H9 (cell line): ENCODE measurements around the gene ANP32E. TPM values are rescaled to one million over a fixed set of nuclear protein-coding genes. Genes with fewer than 3 reads are reported as not detected.
A peak's percentile ranks its signal among the peaks of the same experiment; 100 is the strongest.

Source experiments
- DNase-seq: peaks from one replicate; pipeline ENCODE4 v3.0.0-alpha.2; 2017
- H2AFZ ChIP-seq: one replicate; pipeline ENCODE4 v1.6.1; 2013; ENCODE audit warnings: mild to moderate bottlenecking, low read length, control low read depth, moderate library complexity
- H2AK5ac ChIP-seq: 2 replicates; pipeline ENCODE4 v1.6.1; 2013; ENCODE audit warnings: low read length, control low read depth, mixed read lengths; ENCODE audit not compliant: insufficient read length
- H2BK120ac ChIP-seq: one replicate; pipeline ENCODE4 v1.6.1; 2013; ENCODE audit warnings: low read depth, mild to moderate bottlenecking, low read length, control low read depth, inconsistent platforms; ENCODE audit not compliant: poor library complexity, severe bottlenecking
- H2BK12ac ChIP-seq: 2 replicates; pipeline ENCODE4 v1.6.1; 2013; ENCODE audit warnings: low read length, control low read depth, mixed read lengths, low read depth; ENCODE audit not compliant: insufficient read length
- H2BK15ac ChIP-seq: 2 replicates; pipeline ENCODE4 v1.6.1; 2013; ENCODE audit warnings: low read depth, low read length, control low read depth
- H2BK20ac ChIP-seq: one replicate; pipeline ENCODE4 v1.6.1; 2013; ENCODE audit warnings: low read depth, mild to moderate bottlenecking, low read length, control low read depth, inconsistent platforms; ENCODE audit not compliant: poor library complexity, severe bottlenecking
- H2BK5ac ChIP-seq: 2 replicates; pipeline ENCODE4 v1.6.1; 2013; ENCODE audit warnings: low read length, control low read depth, mixed read lengths; ENCODE audit not compliant: insufficient read length
- H3K14ac ChIP-seq: 2 replicates; pipeline ENCODE4 v1.6.1; 2013; ENCODE audit warnings: low read length, control low read depth; ENCODE audit not compliant: insufficient read depth
- H3K18ac ChIP-seq: 2 replicates; pipeline ENCODE4 v1.6.1; 2013; ENCODE audit warnings: low read depth, mild to moderate bottlenecking, mixed read lengths, low read length, control low read depth; ENCODE audit not compliant: insufficient read length
- H3K23ac ChIP-seq: 2 replicates; pipeline ENCODE4 v1.6.1; 2013; ENCODE audit warnings: low read length, control low read depth, mixed read lengths, low read depth; ENCODE audit not compliant: insufficient read length
- H3K23me2 ChIP-seq: 2 replicates; pipeline ENCODE4 v1.6.1; 2013; ENCODE audit warnings: low read depth, mild to moderate bottlenecking, mixed read lengths, low read length, control low read depth; ENCODE audit not compliant: insufficient read length, poor library complexity, severe bottlenecking
- H3K27ac ChIP-seq: 2 replicates; pipeline ENCODE4 v1.5.1; 2013; ENCODE audit warnings: low read length, control low read depth, mixed read lengths, low read depth; ENCODE audit not compliant: insufficient read length
- H3K27me3 ChIP-seq: 2 replicates; pipeline ENCODE4 v1.6.1; 2013; ENCODE audit warnings: low read length, control low read depth, inconsistent platforms; ENCODE audit not compliant: insufficient read depth
- H3K4ac ChIP-seq: 2 replicates; pipeline ENCODE4 v1.6.1; 2013; ENCODE audit warnings: low read depth, mild to moderate bottlenecking, control low read depth, inconsistent platforms, low read length, moderate library complexity
- H3K4me1 ChIP-seq: 2 replicates; pipeline ENCODE4 v1.6.1; 2013; ENCODE audit warnings: low read length, control low read depth, inconsistent platforms; ENCODE audit not compliant: insufficient read depth
- H3K4me2 ChIP-seq: 2 replicates; pipeline ENCODE4 v1.6.1; 2013; ENCODE audit warnings: low read length, control low read depth, mixed read lengths; ENCODE audit not compliant: insufficient read length, insufficient read depth
- H3K56ac ChIP-seq: 2 replicates; pipeline ENCODE4 v1.6.1; 2013; ENCODE audit warnings: low read depth, mild to moderate bottlenecking, mixed read lengths, low read length, control low read depth; ENCODE audit not compliant: insufficient read length
- H3K79me1 ChIP-seq: 2 replicates; pipeline ENCODE4 v1.6.1; 2013; ENCODE audit warnings: low read depth, mild to moderate bottlenecking, moderate library complexity, low read length, control low read depth, inconsistent platforms; ENCODE audit not compliant: insufficient read depth, poor library complexity, severe bottlenecking
- H3K79me2 ChIP-seq: 2 replicates; pipeline ENCODE4 v1.6.1; 2013; ENCODE audit warnings: low read length, control low read depth, inconsistent platforms; ENCODE audit not compliant: insufficient read depth
- H3K9ac ChIP-seq: 2 replicates; pipeline ENCODE4 v1.6.1; 2013; ENCODE audit warnings: low read length, control low read depth, mixed read lengths; ENCODE audit not compliant: insufficient read length; ENCODE audit errors: extremely low read depth
- H3K9me3 ChIP-seq: one replicate; pipeline ENCODE4 v1.6.1; 2013; ENCODE audit warnings: low read depth, low read length, inconsistent platforms; ENCODE audit not compliant: control insufficient read depth
- H3T11ph ChIP-seq: one replicate; pipeline ENCODE4 v1.6.1; 2013; ENCODE audit warnings: mild to moderate bottlenecking, low read length, control low read depth, inconsistent platforms
- H4K20me1 ChIP-seq: one replicate; pipeline ENCODE4 v1.6.1; 2013; ENCODE audit not compliant: control insufficient read depth, insufficient read length, insufficient read depth
- H4K5ac ChIP-seq: 2 replicates; pipeline ENCODE4 v1.6.1; 2013; ENCODE audit warnings: low read depth, mild to moderate bottlenecking, mixed read lengths, low read length, control low read depth; ENCODE audit not compliant: insufficient read length
- H4K8ac ChIP-seq: replicated peaks from 2 replicates; pipeline ENCODE4 v1.6.1; 2013; ENCODE audit warnings: low read length, control low read depth, mixed read lengths, low read depth; ENCODE audit not compliant: insufficient read length
- H4K91ac ChIP-seq: 2 replicates; pipeline ENCODE4 v1.6.1; 2013; ENCODE audit warnings: low read depth, mild to moderate bottlenecking, moderate library complexity, mixed read lengths, low read length, control low read depth; ENCODE audit not compliant: insufficient read length
- H3K27ac Mint-ChIP-seq, 3 experiments: 2 replicates in 2 of 3; 3 replicates in 1 of 3; pipeline ENCODE4 v1.8.0; 2020 to 2021; ENCODE audit warnings: mixed read lengths in 3 of 3, mild to moderate bottlenecking in 1 of 3, moderate library complexity in 1 of 3
- H3K27me3 Mint-ChIP-seq: 2 replicates; pipeline ENCODE4 v1.8.0; 2021; ENCODE audit warnings: low read depth, mild to moderate bottlenecking, moderate library complexity, mixed read lengths
- H3K36me3 Mint-ChIP-seq, 3 experiments: 2 replicates in 2 of 3; 3 replicates in 1 of 3; pipeline ENCODE4 v1.8.0; 2020 to 2021; ENCODE audit warnings: low read depth in 3 of 3, mixed read lengths in 3 of 3; ENCODE audit not compliant: insufficient read depth in 1 of 3
- H3K4me1 Mint-ChIP-seq, 2 experiments: 2 replicates each; pipeline ENCODE4 v1.8.0; 2020; ENCODE audit warnings: mixed read lengths in 2 of 2
- H3K4me3 Mint-ChIP-seq, 2 experiments: 2 replicates in 1 of 2; 3 replicates in 1 of 2; pipeline ENCODE4 v1.8.0; 2020 to 2021; ENCODE audit warnings: mild to moderate bottlenecking in 2 of 2, mixed read lengths in 2 of 2, moderate library complexity in 1 of 2
- H3K9me3 Mint-ChIP-seq, 2 experiments: 2 replicates in 1 of 2; 3 replicates in 1 of 2; pipeline ENCODE4 v1.8.0; 2020; ENCODE audit warnings: mild to moderate bottlenecking in 2 of 2, mixed read lengths in 2 of 2, moderate library complexity in 1 of 2
- WGBS: extraction: QIAGEN DNeasy Blood & Tissue Kit; methylation state at CpG from one replicate; pipeline ENCODE4 v1.1.7; 2013; ENCODE audit warnings: missing lambda C conversion rate, low lambda C conversion rate, mixed read lengths; ENCODE audit not compliant: insufficient read length; ENCODE audit errors: extremely low coverage; 5-methylcytosine and 5-hydroxymethylcytosine counted together
- total RNA-seq: library from RNA; stranded (reverse); gene quantifications from 2 replicates; pipeline ENCODE4 v1.2.1, GENCODE V29; 2021
- TF ChIP-seq, protein P1 (sequence below): fragments of 200-600 bp; sonication (generic); conservative IDR thresholded peaks from 3 replicates; pipeline ENCODE4 v1.8.0; 2021; ENCODE audit warnings: antibody characterized with exemption, mild to moderate bottlenecking

ANP32E gene
- total RNA-seq, 1 experiment from 2014 or later = 106 TPM

DNA sequence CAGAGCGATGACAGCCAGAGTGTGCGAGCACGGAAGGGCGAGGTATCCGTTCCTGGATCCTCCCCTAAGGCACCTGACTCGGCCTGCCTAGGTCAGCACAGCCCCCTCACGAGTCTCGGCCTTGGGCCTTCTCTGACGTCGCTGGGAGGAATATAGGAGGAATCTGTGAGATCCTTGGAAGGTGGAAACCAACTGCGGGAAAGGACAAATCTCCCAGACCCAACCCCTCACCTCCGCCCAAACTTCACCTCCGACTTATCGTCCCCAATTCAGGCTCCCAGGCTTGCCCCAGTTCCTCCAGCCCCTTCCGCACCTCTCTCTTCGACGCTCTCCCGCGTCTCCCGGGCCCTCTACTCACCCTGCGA is 32.4 kb upstream of the ANP32E start:
- WGBS = no CpG with 5 or more reads among the region's 21 CpGs
- H3K14ac ChIP-seq = peak overlapping the region; percentile 25; the same call in 1 of the 2 replicates
- H4K20me1 ChIP-seq = no peaks in the 10 kb centered on the region
- no peak overlapping the region for H2AK5ac ChIP-seq
- H4K8ac ChIP-seq = no peak overlapping the region
- H2AFZ ChIP-seq = no peak overlapping the region
- H3K4me1 ChIP-seq = peaks cover 2% of the 10 kb centered on the region; the same call in 1 of the 2 replicates
- Mint-ChIP-seq H3K27ac (peak overlapping the region; percentile 95 to 99 (median 98)), H3K4me3 (peak overlapping the region; percentile 100), H3K9me3 (no peaks in the 10 kb centered on the region; a peak in 2 of 5 replicates), H3K27me3 (no peaks in the 10 kb centered on the region), H3K4me1 (peaks cover 39 to 44% of the 10 kb centered on the region in 2 experiments), H3K36me3 (peaks cover 22 to 44% (median 42%) of the 10 kb centered on the region in 3 experiments)
- H3K27ac ChIP-seq = no peak overlapping the region
- H3K56ac ChIP-seq = no peak overlapping the region
- no peak overlapping the region for H3T11ph ChIP-seq
- no peak overlapping the region for H3K23ac ChIP-seq
- H3K4me2 ChIP-seq = peak overlapping the region; percentile 74
- no peaks in the 10 kb centered on the region for H3K9me3 ChIP-seq
- H2BK12ac ChIP-seq = no peak overlapping the region
- peak overlapping the region; percentile 87 for H3K9ac ChIP-seq
- TF ChIP-seq, protein P1, sequence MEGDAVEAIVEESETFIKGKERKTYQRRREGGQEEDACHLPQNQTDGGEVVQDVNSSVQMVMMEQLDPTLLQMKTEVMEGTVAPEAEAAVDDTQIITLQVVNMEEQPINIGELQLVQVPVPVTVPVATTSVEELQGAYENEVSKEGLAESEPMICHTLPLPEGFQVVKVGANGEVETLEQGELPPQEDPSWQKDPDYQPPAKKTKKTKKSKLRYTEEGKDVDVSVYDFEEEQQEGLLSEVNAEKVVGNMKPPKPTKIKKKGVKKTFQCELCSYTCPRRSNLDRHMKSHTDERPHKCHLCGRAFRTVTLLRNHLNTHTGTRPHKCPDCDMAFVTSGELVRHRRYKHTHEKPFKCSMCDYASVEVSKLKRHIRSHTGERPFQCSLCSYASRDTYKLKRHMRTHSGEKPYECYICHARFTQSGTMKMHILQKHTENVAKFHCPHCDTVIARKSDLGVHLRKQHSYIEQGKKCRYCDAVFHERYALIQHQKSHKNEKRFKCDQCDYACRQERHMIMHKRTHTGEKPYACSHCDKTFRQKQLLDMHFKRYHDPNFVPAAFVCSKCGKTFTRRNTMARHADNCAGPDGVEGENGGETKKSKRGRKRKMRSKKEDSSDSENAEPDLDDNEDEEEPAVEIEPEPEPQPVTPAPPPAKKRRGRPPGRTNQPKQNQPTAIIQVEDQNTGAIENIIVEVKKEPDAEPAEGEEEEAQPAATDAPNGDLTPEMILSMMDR = no peak
- H2BK20ac ChIP-seq = no peak overlapping the region
- H2BK5ac ChIP-seq = no peak overlapping the region
- no peaks in the 10 kb centered on the region for H3K27me3 ChIP-seq
- H3K79me2 ChIP-seq = peaks cover 6% of the 10 kb centered on the region; the same call in 1 of the 2 replicates
- DNase-seq = no peak
- peaks cover 5% of the 10 kb centered on the region for H3K79me1 ChIP-seq
- no peak overlapping the region for H3K18ac ChIP-seq
- H3K23me2 ChIP-seq = peaks cover 20% of the 10 kb centered on the region
- no peak overlapping the region for H4K91ac ChIP-seq
- no peak overlapping the region for H2BK15ac ChIP-seq
- no peak overlapping the region for H3K4ac ChIP-seq
- H2BK120ac ChIP-seq = no peak overlapping the region
- no peak overlapping the region for H4K5ac ChIP-seq
